Mucosa of descending colon (tissue), 3 donors: ENCODE results near the gene SYT11. TPM values are rescaled to one million over a fixed set of nuclear protein-coding genes. Genes with fewer than 3 reads are reported as not detected.
A peak's percentile ranks its signal among the peaks of the same experiment; 100 is the strongest.

Experiments
- ATAC-seq: fragments of 200-7000 bp; cut with Tn5 transposase; one replicate; pipeline ENCODE4 v1.9.1; 2020; ENCODE audit warnings: mild to moderate bottlenecking, moderate library complexity
- DNase-seq, 3 donors: peaks; one replicate each; pipeline ENCODE4 v3.0.0-alpha.2; 2020
- H3K36me3 ChIP-seq: fragments of 200-600 bp; one replicate; pipeline ENCODE4 v1.8.0; 2021; ENCODE audit warnings: low read depth, mild to moderate bottlenecking
- H3K4me1 ChIP-seq: fragments of 200-600 bp; one replicate; pipeline ENCODE4 v1.8.0; 2021; ENCODE audit warnings: low read depth, mild to moderate bottlenecking
- H3K4me3 ChIP-seq: fragments of 200-600 bp; one replicate; pipeline ENCODE4 v1.8.0; 2021; ENCODE audit warnings: mild to moderate bottlenecking
- H3K9me3 ChIP-seq: fragments of 200-600 bp; one replicate; pipeline ENCODE4 v1.8.0; 2021; ENCODE audit warnings: mild to moderate bottlenecking
- CTCF ChIP-seq: fragments of 200-600 bp; IDR thresholded peaks from one replicate; pipeline ENCODE4 v1.8.0; 2022; ENCODE audit warnings: antibody characterized with exemption, mild to moderate bottlenecking
- intact Hi-C, 2 donors: fragments of 100-400 bp; cut with DNase I in 1 of 2; cut with micrococcal nuclease in 1 of 2; formaldehyde crosslinking; loops; one replicate each; pipeline versions ENCODE4 v1.11.0 to v1.11.1; 2022; cut with DNase I, micrococcal nuclease
- total RNA-seq, 3 donors: library from RNA; stranded (reverse); fragmentation: NEBNext Ultra II Directional in 2 of 3; extraction: Animal tissue kit (Norgen Biotek cat#: 25700) in 2 of 3; gene quantifications; one replicate each; pipeline versions ENCODE4 v1.2.1 to v1.2.4, GENCODE V29; 2021 to 2023
- donor health status: DM: no; HTN: no; CAD: no; lungs with moderate emphysema.
- donor health status: DM: no; HTN: no; CAD: no.
- donor health status: DM: no; HTN: yes; CAD: no.

The SYT11 gene
- total RNA-seq, 3 donors from 2014 or later = 1.6 to 18.4 (median 3.2) TPM

- ATAC-seq = no peak
- intact Hi-C loops = no loop called here
Observed at GRCh38 chr1:155844860-155845421, 14.4 kb upstream of the SYT11 start.

GRCh38 chr1:155847823-155848529, 11.4 kb upstream of the SYT11 start:
- intact Hi-C loops = no loop called here
- no peak overlapping the region for H3K4me3 ChIP-seq
- no peaks in the 10 kb centered on the region for H3K9me3 ChIP-seq
- H3K4me1 ChIP-seq = no peaks in the 10 kb centered on the region
- TF ChIP-seq CTCF = no peak
- no peaks in the 10 kb centered on the region for H3K36me3 ChIP-seq
- DNase-seq (no peak), ATAC-seq (no peak)

More at GRCh38 chr1:155844860-155845421, 14.4 kb upstream of the SYT11 start:
- Histone ChIP-seq H3K36me3 (no peaks in the 10 kb centered on the region), H3K4me3 (no peak overlapping the region), H3K4me1 (no peaks in the 10 kb centered on the region), H3K9me3 (no peaks in the 10 kb centered on the region)
- DNase-seq = no peak
- no peak for TF ChIP-seq CTCF

GRCh38 chr1:155850345-155850744, 9.0 kb upstream of the SYT11 start:
- Histone ChIP-seq H3K4me3 (no peak overlapping the region), H3K36me3 (no peaks in the 10 kb centered on the region), H3K4me1 (no peaks in the 10 kb centered on the region), H3K9me3 (no peaks in the 10 kb centered on the region)
- ATAC-seq = no peak
- intact Hi-C loops = no loop called here
- no peak for TF ChIP-seq CTCF
- no peak for DNase-seq

GRCh38 chr1:155856257-155856974, 3.0 kb upstream of the SYT11 start:
- no peak for TF ChIP-seq CTCF
- Histone ChIP-seq H3K4me1 (peaks cover 25% of the 10 kb centered on the region), H3K36me3 (peaks cover 3% of the 10 kb centered on the region), H3K9me3 (no peaks in the 10 kb centered on the region), H3K4me3 (peak overlapping the region; percentile 59)
- DNase-seq (no peak), ATAC-seq (no peak)
- intact Hi-C loops = no loop called here

- intact Hi-C loops = no loop called here
- no peak for TF ChIP-seq CTCF
- H3K4me1 ChIP-seq = peaks cover 25% of the 10 kb centered on the region
Observed at GRCh38 chr1:155856975-155857930, 2.1 kb upstream of the SYT11 start, which contains the start of gene GON4L. GON4L (minus strand) TSS chr1:155857214; CDS start chr1:155853780, 3,434 bp downstream.

More at GRCh38 chr1:155856975-155857930, 2.1 kb upstream of the SYT11 start, which contains the start of gene GON4L:
- peak; percentile 92 to 93 (median 92) for DNase-seq
- peak; percentile 91 for ATAC-seq
- Histone ChIP-seq H3K36me3 (peaks cover 3% of the 10 kb centered on the region), H3K4me3 (peak within 1 kb of the TSS; percentile 59), H3K9me3 (no peaks in the 10 kb centered on the region)
